Central memory CD4-positive, alpha-beta T cell (primary cell): ENCODE data around the gene C1D.
"Not testable (repeated sequence)": the region's sequence is repeated elsewhere in the genome, so short reads cannot be mapped to it uniquely, and the experiment has no call there.

ENCODE experiments used
- DNase-seq: peaks from one replicate; pipeline ENCODE4 v3.0.0; 2022

The C1D gene

GRCh38 chr2:67997903-67998302 is 64.9 kb downstream of the C1D start:
- DNase-seq = no peak

DNA sequence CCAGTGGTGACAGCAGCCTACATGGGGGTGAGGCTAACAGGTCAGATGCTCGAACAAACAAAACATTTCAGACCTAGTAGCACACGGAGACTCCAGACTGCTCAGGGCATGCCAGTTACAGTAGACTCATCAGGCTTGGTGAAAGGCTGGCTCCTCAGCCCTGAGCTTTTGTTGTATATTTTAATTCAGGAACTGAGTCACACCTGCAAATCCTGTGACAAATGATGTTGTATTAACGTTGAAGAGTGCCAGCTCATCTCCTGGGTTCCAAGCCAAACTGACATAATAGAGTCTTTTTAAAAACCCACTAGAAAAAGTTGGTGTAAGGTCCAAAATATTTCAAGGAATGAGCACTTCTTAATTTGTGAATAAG is 65.3 kb downstream of the C1D start:
- no peak for DNase-seq

GRCh38 chr2:67996772-67997527 is 65.9 kb downstream of the C1D start:
- DNase-seq = no peak

- DNase-seq = no peak
Measured at GRCh38 chr2:67994716-67995115, 68.1 kb downstream of the C1D start.

- not testable (repeated sequence) for DNase-seq
Measured at GRCh38 chr2:67994069-67994468, 68.7 kb downstream of the C1D start.

GRCh38 chr2:67993329-67993728 is 69.5 kb downstream of the C1D start:
- DNase-seq = no peak

GRCh38 chr2:67991456-67991855 is 71.3 kb downstream of the C1D start:
- no peak for DNase-seq
